ENCODE data around the gene RAMP2.
A peak's percentile ranks its signal among the peaks of the same experiment; 100 is the strongest.
"Not testable (repeated sequence)": the region's sequence is repeated elsewhere in the genome, so short reads cannot be mapped to it uniquely, and the experiment has no call there.

The RAMP2 gene

GRCh38 chr17:42769964-42770363, 8.9 kb downstream of the RAMP2 start:
- not testable (repeated sequence) for DNase-seq

- DNase-seq, result no peak
Observed at GRCh38 chr17:42772945-42773289, 11.9 kb downstream of the RAMP2 start.

- DNase-seq, result peak; percentile 64
Observed at GRCh38 chr17:42773290-42774035, 12.4 kb downstream of the RAMP2 start, which contains the start of gene VPS25. TSS of gene VPS25 (plus strand) at chr17:42773449. CDS start at chr17:42773476, 27 bp downstream.

- DNase-seq, result no peak
Observed at GRCh38 chr17:42774066-42774745, 13.2 kb downstream of the RAMP2 start.

- DNase-seq, result no peak
Observed at GRCh38 chr17:42775534-42776098, 14.6 kb downstream of the RAMP2 start.

GRCh38 chr17:42778570-42778969, 17.5 kb downstream of the RAMP2 start:
- DNase-seq, result no peak

- no peak for DNase-seq
Observed at GRCh38 chr17:42779304-42779935, 18.4 kb downstream of the RAMP2 start.

- no peak for DNase-seq
Observed at GRCh38 chr17:42779936-42780850, 19.2 kb downstream of the RAMP2 start, which contains the start of gene WNK4. TSS of gene WNK4 (plus strand) at chr17:42780610. CDS start at chr17:42780699, 89 bp downstream.

GRCh38 chr17:42780851-42781638, 20.0 kb downstream of the RAMP2 start:
- DNase-seq, result no peak

GRCh38 chr17:42781639-42782165, 20.7 kb downstream of the RAMP2 start:
- no peak for DNase-seq

- DNase-seq, result no peak
Observed at GRCh38 chr17:42782166-42783061, 21.4 kb downstream of the RAMP2 start.

- no peak for DNase-seq
Observed at GRCh38 chr17:42783062-42783790, 22.2 kb downstream of the RAMP2 start.

- no peak for DNase-seq
Observed at GRCh38 chr17:42783791-42784138, 22.7 kb downstream of the RAMP2 start.

- no peak for DNase-seq
Observed at GRCh38 chr17:42784409-42784808, 23.4 kb downstream of the RAMP2 start.

GRCh38 chr17:42784811-42785592, 24.0 kb downstream of the RAMP2 start:
- DNase-seq, result no peak

- DNase-seq, result no peak
Observed at GRCh38 chr17:42787266-42787665, 26.2 kb downstream of the RAMP2 start.

GRCh38 chr17:42791948-42792347, 30.9 kb downstream of the RAMP2 start:
- no peak for DNase-seq

GRCh38 chr17:42792545-42792944, 31.5 kb downstream of the RAMP2 start:
- no peak for DNase-seq

- no peak for DNase-seq
Observed at GRCh38 chr17:42795061-42795460, 34.0 kb downstream of the RAMP2 start.
